B cell (primary cell): ENCODE data around the gene PSMD2. TPM values are rescaled to one million over a fixed set of nuclear protein-coding genes. Genes with fewer than 3 reads are reported as not detected.

Experiments used
- ATAC-seq: fragments of 200-7000 bp; cut with Tn5 transposase; one replicate; pipeline ENCODE4 v1.10.0; 2021; ENCODE audit warnings: low read depth, mild to moderate bottlenecking, moderate number of reproducible peaks, moderate library complexity
- CTCF ChIA-PET: fragments of 350-600 bp; sonication (Branson Sonifier 250); formaldehyde crosslinking; loops from one replicate; lab custom pipeline; 2021; ENCODE audit warnings: antibody characterized with exemption, inconsistent platforms; lab: Charles Lee
- POLR2A ChIA-PET: fragments of 350-600 bp; sonication (Branson Sonifier 250); formaldehyde crosslinking; loops from one replicate; lab custom pipeline; 2021; ENCODE audit warnings: antibody characterized with exemption; lab: Charles Lee
- DNase-seq: peaks from one replicate; pipeline ENCODE4 v3.0.0; 2013
- H2AFZ ChIP-seq: 2 replicates; pipeline ENCODE4 v1.6.1; 2012; ENCODE audit warnings: mild to moderate bottlenecking, low read depth, low read length; ENCODE audit not compliant: insufficient read depth, poor library complexity, severe bottlenecking
- H3K27ac ChIP-seq, 2 donors: 1 replicate in 1 of 2; 2 replicates in 1 of 2; pipeline ENCODE4 v1.5.1; 2012 to 2013; ENCODE audit warnings: low read length in 2 of 2, mild to moderate bottlenecking in 2 of 2, moderate library complexity in 1 of 2
- H3K27me3 ChIP-seq, 4 experiments: fragments of 200-600 bp in 1 of 4; sonication (generic) in 1 of 4; replicated peaks in 1 of 4; 1 replicate in 2 of 4; 2 replicates in 2 of 4; pipeline versions ENCODE4 v1.6.1 to v1.7.0; 2013 to 2016; ENCODE audit warnings: low read length in 3 of 4, mild to moderate bottlenecking in 2 of 4, mixed read lengths in 1 of 4, moderate library complexity in 1 of 4; ENCODE audit not compliant: insufficient read depth in 4 of 4, control insufficient read depth in 3 of 4; ENCODE audit errors: control extremely low read depth in 1 of 4
- H3K36me3 ChIP-seq, 2 experiments: replicated peaks in 1 of 2; 1 replicate in 1 of 2; 2 replicates in 1 of 2; pipeline versions ENCODE4 v1.6.1 to v1.7.1; 2013; ENCODE audit warnings: low read length in 1 of 2; ENCODE audit not compliant: insufficient read depth in 2 of 2, control insufficient read depth in 1 of 2; ENCODE audit errors: control extremely low read depth in 1 of 2, extremely low read depth in 1 of 2
- H3K4me1 ChIP-seq, 2 donors: fragments of 200-600 bp in 1 of 2; sonication (generic) in 1 of 2; 1 replicate in 1 of 2; 2 replicates in 1 of 2; pipeline versions ENCODE4 v1.5.1 to v1.6.1; 2013 to 2017; ENCODE audit warnings: low read length in 2 of 2; ENCODE audit not compliant: control insufficient read depth in 2 of 2, insufficient read depth in 2 of 2
- H3K4me2 ChIP-seq: replicated peaks from 2 replicates; pipeline ENCODE3; 2012; ENCODE audit warnings: mild to moderate bottlenecking, low read depth, low read length; ENCODE audit not compliant: poor library complexity, severe bottlenecking
- H3K4me3 ChIP-seq, 5 experiments: fragments of 200-600 bp in 1 of 5; sonication (generic) in 1 of 5; 1 replicate in 3 of 5; 2 replicates in 2 of 5; pipeline versions ENCODE4 v1.5.1 to v1.7.0; 2011 to 2016; ENCODE audit warnings: low read length in 4 of 5, mild to moderate bottlenecking in 4 of 5, low read depth in 2 of 5, control low read depth in 1 of 5, moderate library complexity in 1 of 5; ENCODE audit not compliant: insufficient read depth in 1 of 5; ENCODE audit errors: control extremely low read depth in 1 of 5, extremely low read depth in 1 of 5
- H3K79me2 ChIP-seq: fragments of 200-600 bp; sonication (generic); one replicate; pipeline ENCODE4 v1.6.0; 2016; ENCODE audit warnings: low read length; ENCODE audit not compliant: control insufficient read depth, insufficient read depth
- H3K9ac ChIP-seq: fragments of 200-600 bp; sonication (generic); 2 replicates; pipeline ENCODE4 v1.6.1; 2017; ENCODE audit warnings: mild to moderate bottlenecking, low read length, moderate library complexity
- H3K9me3 ChIP-seq, 3 donors: one replicate each; pipeline versions ENCODE4 v1.6.1 to v1.7.1; 2013; ENCODE audit warnings: low read length in 2 of 3; ENCODE audit not compliant: control insufficient read depth in 2 of 3, insufficient read depth in 1 of 3; ENCODE audit errors: control extremely low read depth in 1 of 3
- H4K20me1 ChIP-seq: 2 replicates; pipeline ENCODE4 v1.6.0; 2012; ENCODE audit warnings: mild to moderate bottlenecking, low read length; ENCODE audit not compliant: insufficient read depth, control insufficient read depth, poor library complexity, severe bottlenecking
- H3K27ac Mint-ChIP-seq: one replicate; pipeline ENCODE4 v1.8.0; 2021; ENCODE audit warnings: mixed read lengths
- H3K27me3 Mint-ChIP-seq: one replicate; pipeline ENCODE4 v1.8.0; 2021; ENCODE audit warnings: mixed read lengths
- H3K4me1 Mint-ChIP-seq: one replicate; pipeline ENCODE4 v1.8.0; 2021; ENCODE audit warnings: mixed read lengths
- H3K4me3 Mint-ChIP-seq: one replicate; pipeline ENCODE4 v1.8.0; 2021; ENCODE audit warnings: mixed read lengths
- H3K9me3 Mint-ChIP-seq: one replicate; pipeline ENCODE4 v1.8.0; 2022; ENCODE audit warnings: mixed read lengths; ENCODE audit not compliant: insufficient read depth
- EZH2 ChIP-seq: IDR thresholded peaks from 2 replicates; pipeline ENCODE4 v1.6.1; 2012; ENCODE audit warnings: borderline replicate concordance, low read depth, mild to moderate bottlenecking, moderate library complexity, low read length; ENCODE audit not compliant: insufficient read depth, poor library complexity, severe bottlenecking
- WGBS: methylation state at CpG from one replicate; pipeline ENCODE4 v1.1.5; 2013; ENCODE audit warnings: missing lambda C conversion rate; ENCODE audit not compliant: insufficient coverage; 5-methylcytosine and 5-hydroxymethylcytosine counted together
- intact Hi-C: fragments of 100-400 bp; cut with micrococcal nuclease; formaldehyde crosslinking; loops from one replicate; pipeline ENCODE4 v1.10.0; 2022
- polyA plus RNA-seq: library from polyadenylated mRNA; depleted of rRNA; stranded (reverse); fragments of >200 nt; gene quantifications from 2 replicates; pipeline ENCODE4 v1.2.3, GENCODE V29; 2012
- total RNA-seq, 2 donors: library from RNA; stranded (reverse); fragments of 120-200 nt in 1 of 2; gene quantifications; 1 replicate in 1 of 2; 2 replicates in 1 of 2; pipeline versions ENCODE4 v1.2.3 to v1.2.4, GENCODE V29; 2013 to 2022
- TF ChIP-seq, protein P1 (sequence below): fragments of 200-600 bp; IDR thresholded peaks from one replicate; pipeline ENCODE4 v1.8.0; 2022; ENCODE audit warnings: antibody characterized with exemption, mild to moderate bottlenecking

Gene PSMD2
- total and polyA plus RNA-seq, 2 donors (not counting 1 experiment from before 2014, with no cell fraction given): 79.4 to 140 TPM

DNA sequence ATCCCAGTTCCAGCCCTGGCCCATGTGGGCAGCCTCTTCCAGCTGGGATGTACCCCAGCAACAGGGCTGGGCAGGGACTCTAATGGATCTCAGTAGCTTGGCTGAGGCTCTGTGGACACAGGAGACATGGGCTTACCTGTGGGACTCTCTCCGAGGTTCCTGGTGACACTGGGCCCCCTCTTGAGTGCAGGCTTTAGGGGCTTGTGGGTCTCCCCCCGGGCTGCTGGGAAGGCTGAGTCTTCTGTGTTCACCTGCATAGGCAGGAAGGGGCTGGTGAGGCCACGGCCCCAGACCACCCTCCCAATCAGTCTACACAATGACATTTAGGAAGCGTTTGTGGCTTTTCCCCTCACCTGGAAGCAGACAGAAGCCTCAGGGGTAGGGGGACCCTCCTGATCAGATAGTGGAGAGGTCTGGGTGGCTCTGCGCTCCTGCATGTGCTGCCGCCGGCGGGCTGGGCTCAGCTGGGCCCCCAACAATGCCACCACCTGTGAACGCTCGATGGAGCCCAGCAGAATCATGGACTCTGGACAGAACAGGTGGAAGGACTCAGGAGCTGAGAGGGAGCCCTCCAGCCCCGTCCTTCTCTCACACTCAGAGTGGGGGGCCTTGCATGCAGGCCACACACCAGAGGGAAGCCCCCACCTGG, 54.0 kb downstream of the PSMD2 start:
- H3K4me1 ChIP-seq: peaks cover 0 to 8% of the 10 kb centered on the region in 2 donors
- H2AFZ ChIP-seq: no peak overlapping the region
- POLR2A ChIA-PET: no interaction called here
- Mint-ChIP-seq H3K4me3 (no peak overlapping the region), H3K27me3 (no peaks in the 10 kb centered on the region), H3K4me1 (no peaks in the 10 kb centered on the region), H3K9me3 (no peaks in the 10 kb centered on the region), H3K27ac (no peak overlapping the region)
- H4K20me1 ChIP-seq: no peaks in the 10 kb centered on the region
- H3K27me3 ChIP-seq: no peaks in the 10 kb centered on the region
- CTCF ChIA-PET: interaction anchor here (1.0 to 5.2 kb wide), 7 partner anchors 7 to 188 kb away, joined by 3 to 76 read pairs (median 4); no protein-coding TSS in a partner anchor
- no peaks in the 10 kb centered on the region for H3K79me2 ChIP-seq
- H3K27ac ChIP-seq: no peak overlapping the region
- intact Hi-C loops: no loop called here
- H3K9ac ChIP-seq: no peak overlapping the region
- no peak overlapping the region for H3K4me3 ChIP-seq
- WGBS: 96% methylated on average over 9 of the region's 11 CpGs
- DNase-seq (no peak), ATAC-seq (no peak)
- no peak for TF ChIP-seq EZH2
- TF ChIP-seq, protein P1, sequence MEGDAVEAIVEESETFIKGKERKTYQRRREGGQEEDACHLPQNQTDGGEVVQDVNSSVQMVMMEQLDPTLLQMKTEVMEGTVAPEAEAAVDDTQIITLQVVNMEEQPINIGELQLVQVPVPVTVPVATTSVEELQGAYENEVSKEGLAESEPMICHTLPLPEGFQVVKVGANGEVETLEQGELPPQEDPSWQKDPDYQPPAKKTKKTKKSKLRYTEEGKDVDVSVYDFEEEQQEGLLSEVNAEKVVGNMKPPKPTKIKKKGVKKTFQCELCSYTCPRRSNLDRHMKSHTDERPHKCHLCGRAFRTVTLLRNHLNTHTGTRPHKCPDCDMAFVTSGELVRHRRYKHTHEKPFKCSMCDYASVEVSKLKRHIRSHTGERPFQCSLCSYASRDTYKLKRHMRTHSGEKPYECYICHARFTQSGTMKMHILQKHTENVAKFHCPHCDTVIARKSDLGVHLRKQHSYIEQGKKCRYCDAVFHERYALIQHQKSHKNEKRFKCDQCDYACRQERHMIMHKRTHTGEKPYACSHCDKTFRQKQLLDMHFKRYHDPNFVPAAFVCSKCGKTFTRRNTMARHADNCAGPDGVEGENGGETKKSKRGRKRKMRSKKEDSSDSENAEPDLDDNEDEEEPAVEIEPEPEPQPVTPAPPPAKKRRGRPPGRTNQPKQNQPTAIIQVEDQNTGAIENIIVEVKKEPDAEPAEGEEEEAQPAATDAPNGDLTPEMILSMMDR: no peak
- no peaks in the 10 kb centered on the region for H3K36me3 ChIP-seq
- no peaks in the 10 kb centered on the region for H3K9me3 ChIP-seq
- no peak overlapping the region for H3K4me2 ChIP-seq

DNA sequence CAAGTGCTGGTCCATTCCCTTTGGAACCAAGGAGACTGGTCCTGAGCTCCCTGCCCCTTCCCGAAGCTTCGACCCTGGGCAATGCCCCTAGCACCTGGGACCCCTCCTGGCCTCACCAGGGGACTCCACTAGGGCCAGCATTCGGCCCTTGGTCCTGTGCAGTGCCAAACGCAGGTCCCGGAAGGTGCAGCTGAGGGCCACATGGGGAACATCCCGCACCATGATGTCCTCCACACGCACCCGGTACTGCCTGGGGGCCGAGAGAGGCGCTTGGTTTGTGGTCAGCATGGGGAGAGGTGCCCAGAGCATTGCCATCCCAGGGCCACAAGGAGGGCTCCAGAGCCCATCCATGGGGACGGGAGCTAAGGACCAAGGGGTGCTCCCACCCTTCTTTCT, 54.5 kb downstream of the PSMD2 start:
- ChIA-PET POLR2A (interaction anchor here (0.6 kb wide), 1 partner anchor 9 kb away, joined by 11 read pairs; no protein-coding TSS in a partner anchor), CTCF (interaction anchor here (0.8 to 5.2 kb wide), 12 partner anchors 8 to 191 kb away, joined by 3 to 76 read pairs (median 3); partner anchors contain the start of gene FAM131A)
- H3K27me3 Mint-ChIP-seq: no peaks in the 10 kb centered on the region
- Histone ChIP-seq H3K27ac (no peak overlapping the region), H3K36me3 (no peaks in the 10 kb centered on the region), H3K9me3 (no peaks in the 10 kb centered on the region), H3K79me2 (no peaks in the 10 kb centered on the region), H3K27me3 (no peaks in the 10 kb centered on the region), H3K4me2 (no peak overlapping the region), H3K4me3 (no peak overlapping the region), H3K4me1 (peaks cover 0 to 8% of the 10 kb centered on the region in 2 donors), H2AFZ (no peak overlapping the region), H3K9ac (no peak overlapping the region), H4K20me1 (no peaks in the 10 kb centered on the region)
- ATAC-seq (no peak), DNase-seq (no peak)
- no peak overlapping the region for H3K4me3 Mint-ChIP-seq
- H3K4me1 Mint-ChIP-seq: no peaks in the 10 kb centered on the region
- no peak overlapping the region for H3K27ac Mint-ChIP-seq
- TF ChIP-seq, protein P1: no peak
- no peaks in the 10 kb centered on the region for H3K9me3 Mint-ChIP-seq
- 95% methylated on average over 11 of the region's 11 CpGs for WGBS
- intact Hi-C loops: no loop called here
